Fibroblast of skin of scalp (primary cell): ENCODE data around the gene PIP5KL1.

ENCODE experiments used
- DNase-seq: peaks from one replicate; pipeline ENCODE4 v3.0.0-alpha.2; 2013

PIP5KL1 gene

GRCh38 chr9:127915801-127916719 is 14.5 kb downstream of the PIP5KL1 start:
- DNase-seq, result no peak

- no peak for DNase-seq
Observed at GRCh38 chr9:127915325-127915752, 15.2 kb downstream of the PIP5KL1 start.

GRCh38 chr9:127913682-127914081 is 16.9 kb downstream of the PIP5KL1 start:
- DNase-seq, result no peak

- no peak for DNase-seq
Observed at GRCh38 chr9:127912882-127913281, 17.7 kb downstream of the PIP5KL1 start.

GRCh38 chr9:127912296-127912695 is 18.3 kb downstream of the PIP5KL1 start:
- DNase-seq, result no peak

GRCh38 chr9:127910613-127911205 is 19.9 kb downstream of the PIP5KL1 start:
- no peak for DNase-seq

- DNase-seq, result no peak
Observed at GRCh38 chr9:127909839-127910273, 20.7 kb downstream of the PIP5KL1 start.

GRCh38 chr9:127908660-127908926 is 22.0 kb downstream of the PIP5KL1 start:
- no peak for DNase-seq

GRCh38 chr9:127907867-127908659 is 22.5 kb downstream of the PIP5KL1 start:
- DNase-seq, result no peak

- no peak for DNase-seq
Observed at GRCh38 chr9:127905788-127906191, 24.8 kb downstream of the PIP5KL1 start.

- DNase-seq, result no peak
Observed at GRCh38 chr9:127905004-127905728, 25.4 kb downstream of the PIP5KL1 start.

GRCh38 chr9:127904561-127905003 is 26.0 kb downstream of the PIP5KL1 start:
- no peak for DNase-seq

- peak; percentile 49 for DNase-seq
Observed at GRCh38 chr9:127903557-127904475, 26.8 kb downstream of the PIP5KL1 start.

GRCh38 chr9:127899128-127899943 is 31.2 kb downstream of the PIP5KL1 start, which contains the start of gene ST6GALNAC6:
Gene ST6GALNAC6 (minus strand): TSS chr9:127899603. CDS start chr9:127897981, 1,622 bp downstream.
- DNase-seq, result peak; percentile 80

- DNase-seq, result peak; percentile 87
Observed at GRCh38 chr9:127898433-127899127, 32.0 kb downstream of the PIP5KL1 start.

- DNase-seq, result peak; percentile 75
Observed at GRCh38 chr9:127897193-127897692, 33.3 kb downstream of the PIP5KL1 start.

- no peak for DNase-seq
Observed at GRCh38 chr9:127896395-127897192, 34.0 kb downstream of the PIP5KL1 start.

- DNase-seq, result no peak
Observed at GRCh38 chr9:127895811-127896210, 34.8 kb downstream of the PIP5KL1 start.

- DNase-seq, result no peak
Observed at GRCh38 chr9:127893392-127893791, 37.2 kb downstream of the PIP5KL1 start.
